ENCODE measurements around the gene OSR1. TPM values are rescaled to one million over a fixed set of nuclear protein-coding genes. Genes with fewer than 3 reads are reported as not detected.

The OSR1 gene
- total and polyA plus RNA-seq, 2 of the 4 experiments (the other 2 are of a cell fraction), result 12.4 to 48.0 TPM

GRCh38 chr2:19331450-19331849 is 27.0 kb downstream of the OSR1 start:
- BruUV-seq (replicated peaks), result no TSS peak
- Histone ChIP-seq H3K23ac (ENCODE audit: low read depth, low read length) (no peak overlapping the region), H2BK5ac (ENCODE audit: low read depth, low read length, poor library complexity, severe bottlenecking) (no peak overlapping the region), H4K8ac (ENCODE audit: low read depth in 2 of 2, low read length in 2 of 2) (no peak overlapping the region), H2AK5ac (ENCODE audit: low read depth, low read length) (no peak overlapping the region), H3K9me3 (ENCODE audit: control insufficient read depth, insufficient read depth, low read length) (no peaks in the 10 kb centered on the region), H3K4me1 (ENCODE audit: control insufficient read depth, insufficient read depth, low read length) (no peaks in the 10 kb centered on the region), H3K36me3 (ENCODE audit: control insufficient read depth, insufficient read depth, low read length) (no peaks in the 10 kb centered on the region), H2BK120ac (ENCODE audit: low read depth, low read length) (no peak overlapping the region), H3K4me3 (ENCODE audit: insufficient read depth, low read depth, low read length) (no peak overlapping the region), H3K18ac (ENCODE audit: low read depth, low read length) (no peak overlapping the region), H4K20me1 (ENCODE audit: insufficient read depth, low read length) (no peaks in the 10 kb centered on the region; the same call in 1 of the 2 replicates), H4K91ac (ENCODE audit: insufficient read depth, low read depth, low read length) (no peak overlapping the region), H2BK20ac (ENCODE audit: low read depth, low read length) (no peak overlapping the region), H3K4ac (ENCODE audit: low read depth, low read length) (no peak overlapping the region), H3K79me1 (ENCODE audit: low read depth in 1 of 2, low read length in 2 of 2) (no peaks in the 10 kb centered on the region), H3K14ac (replicated peaks; ENCODE audit: low read depth, low read length) (no peak overlapping the region), H3K56ac (ENCODE audit: extremely low read depth, insufficient read depth, low read length) (no peak overlapping the region), H2AK9ac (replicated peaks; ENCODE audit: low read depth, low read length, poor library complexity) (no peak overlapping the region), H3K27ac (ENCODE audit: insufficient read depth, low read length) (no peak overlapping the region), H3K9ac (ENCODE audit: low read depth, low read length) (no peak overlapping the region), H3K27me3 (ENCODE audit: control insufficient read depth, insufficient read depth, low read length) (no peaks in the 10 kb centered on the region), H4K5ac (ENCODE audit: low read depth, low read length) (no peak overlapping the region), H3K9me1 (ENCODE audit: insufficient read depth, low read length) (no peaks in the 10 kb centered on the region), H3K4me2 (ENCODE audit: low read depth, low read length) (no peak overlapping the region), H2BK15ac (ENCODE audit: low read depth, low read length) (no peak overlapping the region), H2AFZ (replicated peaks; ENCODE audit: low read length, poor library complexity) (no peak overlapping the region)
- in situ Hi-C loops (cut with MboI; ENCODE audit: low sequenced_read_pairs) (no loop called here), intact Hi-C loops (cut with micrococcal nuclease) (no loop called here), dilution Hi-C loops (cut with HindIII; ENCODE audit: low sequenced_read_pairs, unreplicated experiment) (no loop called here)
- TF ChIP-seq CTCF (conservative IDR thresholded peaks at IDR 0.05; ENCODE audit: low read depth, low read length) (no peak), MAFK (IDR thresholded peaks at IDR 0.05; ENCODE audit: low read depth, low read length) (no peak)
- ChIA-PET POLR2A (ENCODE audit: unreplicated experiment) (no interaction called here), CTCF (no interaction called here)
- DNase-seq (no peak), ATAC-seq (ENCODE audit: low read depth) (no peak)

Data from IMR-90 (cell line).